Anterior cingulate cortex (tissue), 58 donors: ENCODE results near the gene KCND3.

Experiments used
- DNase-seq, 58 donors: peaks; one replicate each; lab custom pipeline; 2025; lab: John Stamatoyannopoulos, UW

The KCND3 gene

GRCh38 chr1:111888740-111889376, 100.6 kb downstream of the KCND3 start:
- no peak for DNase-seq

- DNase-seq = no peak
These were observed 101.6 kb downstream of the KCND3 start for GRCh38 chr1:111887875-111888274.

- no peak for DNase-seq
These were observed 102.1 kb downstream of the KCND3 start for GRCh38 chr1:111887385-111887784.

GRCh38 chr1:111886741-111887140, 102.7 kb downstream of the KCND3 start:
- DNase-seq = no peak

GRCh38 chr1:111884772-111885443, 104.6 kb downstream of the KCND3 start:
- no peak for DNase-seq

GRCh38 chr1:111882986-111883560, 106.4 kb downstream of the KCND3 start:
- no peak for DNase-seq

- peak in 3 of 58 donors; percentile 10 to 18 (median 15) for DNase-seq
These were observed 106.9 kb downstream of the KCND3 start for GRCh38 chr1:111882559-111882958.

GRCh38 chr1:111880881-111881837, 108.3 kb downstream of the KCND3 start:
- DNase-seq = peak in 36 of 58 donors; percentile 6 to 69 (median 27)

GRCh38 chr1:111879081-111879480, 110.4 kb downstream of the KCND3 start:
- no peak for DNase-seq

GRCh38 chr1:111878649-111879048, 110.8 kb downstream of the KCND3 start:
- no peak for DNase-seq

- DNase-seq = peak in 2 of 58 donors; percentile 10 to 31
These were observed 111.4 kb downstream of the KCND3 start for GRCh38 chr1:111878091-111878490.

GRCh38 chr1:111876631-111877030, 112.8 kb downstream of the KCND3 start:
- no peak for DNase-seq

GRCh38 chr1:111875640-111876039, 113.8 kb downstream of the KCND3 start:
- DNase-seq = peak in 1 of 58 donors; percentile 30

GRCh38 chr1:111873460-111874030, 115.9 kb downstream of the KCND3 start:
- DNase-seq = no peak

GRCh38 chr1:111870181-111870580, 119.3 kb downstream of the KCND3 start:
- DNase-seq = no peak

GRCh38 chr1:111867868-111868440, 121.5 kb downstream of the KCND3 start:
- no peak for DNase-seq

GRCh38 chr1:111864862-111865261, 124.6 kb downstream of the KCND3 start:
- DNase-seq = no peak

- DNase-seq = no peak
These were observed 126.1 kb downstream of the KCND3 start for GRCh38 chr1:111863401-111863800.

GRCh38 chr1:111862599-111862998, 126.9 kb downstream of the KCND3 start:
- DNase-seq = no peak

GRCh38 chr1:111861523-111861922, 127.9 kb downstream of the KCND3 start:
- DNase-seq = no peak
